HG02623 (cell line): ENCODE results near the gene SSH2.

Experiments used
- ATAC-seq: cut with Tn5 transposase; IDR thresholded peaks from one replicate; pipeline ENCODE4 v1.9.1; 2021; ENCODE audit warnings: moderate library complexity; ENCODE audit not compliant: unreplicated experiment

The SSH2 gene

DNA sequence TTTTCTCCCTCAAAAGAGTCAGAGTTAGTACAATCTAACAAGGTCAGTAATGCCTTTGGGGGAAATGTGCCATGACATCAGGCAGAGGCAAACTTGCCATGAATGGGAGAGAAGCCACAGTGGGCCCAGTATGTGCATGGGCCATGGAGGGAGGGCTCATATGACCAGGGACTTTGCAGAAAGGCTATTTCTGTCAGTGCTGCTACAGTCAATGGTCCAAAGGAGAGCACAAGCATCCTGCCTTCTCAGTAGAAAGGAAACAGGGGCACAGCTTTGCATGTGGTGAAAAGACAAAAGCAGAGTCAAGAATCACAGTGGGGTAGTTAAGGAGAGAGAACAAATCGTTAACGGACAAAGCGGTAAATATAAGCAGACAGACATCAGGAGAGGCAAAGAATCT, 296.1 kb downstream of the SSH2 start:
- no peak for ATAC-seq

DNA sequence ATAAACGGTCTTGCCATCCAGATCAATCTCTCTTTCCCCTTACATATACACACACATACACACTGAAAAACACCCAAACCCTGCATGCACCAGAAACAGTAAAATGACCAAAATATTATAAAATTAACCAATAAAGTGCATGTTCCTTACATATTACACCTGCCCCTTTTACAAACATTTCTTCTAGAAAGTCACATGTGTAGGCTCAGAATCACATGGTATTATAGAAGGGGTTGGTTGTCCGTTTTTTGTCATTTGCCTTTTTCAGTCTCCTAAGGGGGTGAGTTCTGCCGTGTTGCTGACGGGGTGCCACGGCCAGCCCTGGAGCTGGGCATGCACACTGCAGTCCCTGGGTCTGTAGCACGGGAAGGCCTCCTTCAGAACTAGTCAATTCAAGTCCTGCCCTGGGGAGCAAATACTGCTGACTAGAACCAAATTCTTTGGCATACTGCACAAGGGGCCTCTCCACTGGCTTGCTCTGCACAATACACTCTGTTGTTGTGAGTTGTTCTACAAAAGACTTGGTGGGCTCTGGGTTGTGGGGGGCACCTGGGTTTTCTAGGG, 299.3 kb downstream of the SSH2 start:
- ATAC-seq, result no peak

DNA sequence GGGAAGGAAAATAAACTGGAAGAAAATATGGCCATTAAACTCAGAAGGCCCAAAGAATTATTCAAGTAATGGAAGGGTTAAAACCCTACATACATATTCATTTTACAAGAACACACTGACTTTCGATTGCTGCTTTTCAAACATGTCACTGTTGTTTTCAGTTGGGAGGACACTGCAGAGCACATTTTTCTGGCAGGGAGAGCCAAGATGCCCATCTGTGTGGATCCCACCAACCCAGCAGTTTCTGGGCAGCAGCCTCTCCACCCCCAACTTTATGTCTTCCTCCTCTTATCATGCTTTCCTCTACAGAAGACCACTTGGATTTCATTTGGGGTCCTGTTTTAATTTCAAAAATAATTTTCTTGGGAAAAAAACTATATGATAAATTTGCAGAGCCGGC, 300.2 kb downstream of the SSH2 start:
- ATAC-seq, result no peak

DNA sequence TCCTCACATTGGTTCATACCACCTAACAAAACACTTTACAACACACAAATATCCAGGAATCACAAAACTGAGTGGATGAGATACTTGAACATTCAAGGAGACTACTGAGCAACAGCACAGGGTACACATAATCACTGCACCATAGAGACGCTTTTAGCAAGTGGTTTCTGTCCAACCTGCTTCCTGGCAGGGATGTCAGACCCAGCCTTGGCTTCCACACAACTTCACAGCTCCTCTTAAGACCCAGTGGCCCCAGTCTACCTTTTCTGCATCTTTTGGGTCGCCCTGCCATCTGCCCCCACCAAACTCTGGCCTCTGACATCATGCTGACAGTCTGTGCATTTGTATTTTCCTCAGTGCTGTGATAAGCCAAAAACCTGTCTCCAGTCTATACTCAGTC, 301.4 kb downstream of the SSH2 start:
- no peak for ATAC-seq

DNA sequence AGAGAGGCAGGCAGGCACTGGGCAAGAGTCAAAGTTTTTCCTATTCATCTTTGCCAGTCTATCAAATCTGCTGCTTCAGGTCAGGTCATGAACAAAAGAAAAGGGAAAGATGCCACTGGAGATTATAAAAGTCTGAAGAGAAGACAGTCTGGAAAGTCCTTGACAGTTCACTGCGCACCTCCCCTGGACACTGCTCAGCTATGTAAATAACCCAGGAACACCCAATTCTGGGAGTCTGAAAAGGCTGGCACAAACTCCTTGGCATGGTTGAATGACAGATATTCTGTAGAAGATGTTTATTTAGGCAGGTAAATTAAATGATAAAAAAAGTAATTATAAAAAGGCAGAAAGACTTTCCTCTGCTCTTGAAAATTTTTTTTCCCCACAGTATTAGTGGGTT, 302.1 kb downstream of the SSH2 start:
- ATAC-seq, result no peak

DNA sequence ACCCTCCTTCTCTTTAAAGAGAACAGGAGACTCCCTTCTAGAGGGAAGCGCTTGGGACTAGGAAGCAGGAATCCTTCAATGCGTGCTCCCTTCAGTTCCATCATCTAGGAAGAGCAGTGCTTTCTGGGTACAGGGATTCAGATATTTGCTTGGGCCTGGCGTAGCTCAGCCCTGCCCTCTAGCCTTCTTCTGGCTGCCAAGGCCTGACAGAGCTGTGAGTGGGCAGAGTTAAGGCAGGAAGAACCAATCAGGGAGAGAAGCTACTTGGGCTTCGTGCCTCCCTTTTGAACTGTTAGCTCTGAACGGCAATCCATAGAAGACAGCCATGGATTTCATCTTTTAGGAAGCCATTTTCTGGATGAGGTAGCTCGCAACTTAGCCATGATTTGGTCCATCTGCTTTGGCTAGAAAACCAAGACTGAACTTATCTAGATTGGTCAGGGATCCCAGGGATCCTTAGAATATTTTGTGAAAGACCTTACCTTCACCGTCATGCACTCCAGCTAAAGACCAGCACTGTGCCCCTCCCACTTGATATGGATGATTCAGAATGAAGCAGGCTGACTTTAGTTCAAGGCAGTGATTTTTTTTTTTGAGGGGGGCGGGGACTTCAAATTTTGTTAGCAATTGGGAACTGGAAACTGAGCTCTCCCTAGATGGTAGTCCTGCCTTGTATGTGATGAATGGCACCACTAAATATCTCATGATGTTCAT, 304.8 kb downstream of the SSH2 start:
- no peak for ATAC-seq

DNA sequence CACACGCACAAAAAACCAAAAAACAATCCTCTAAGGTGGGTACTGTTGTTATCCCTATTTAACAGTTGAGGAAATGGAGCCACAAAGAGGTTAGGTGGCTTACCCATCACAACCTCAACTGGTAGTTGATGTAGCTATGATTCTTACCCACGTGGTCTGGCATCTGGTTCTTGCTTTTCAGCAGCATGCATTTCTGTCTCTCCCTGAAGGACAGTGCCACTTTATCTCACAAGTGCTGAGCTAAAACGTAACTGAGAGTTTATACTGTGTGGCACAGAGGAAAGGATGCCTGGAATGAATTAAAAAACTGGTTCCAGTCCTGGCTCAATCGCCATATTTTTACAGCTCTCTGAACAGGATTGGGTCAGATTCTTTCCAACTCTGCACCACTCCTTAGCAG, 305.4 kb downstream of the SSH2 start:
- no peak for ATAC-seq

DNA sequence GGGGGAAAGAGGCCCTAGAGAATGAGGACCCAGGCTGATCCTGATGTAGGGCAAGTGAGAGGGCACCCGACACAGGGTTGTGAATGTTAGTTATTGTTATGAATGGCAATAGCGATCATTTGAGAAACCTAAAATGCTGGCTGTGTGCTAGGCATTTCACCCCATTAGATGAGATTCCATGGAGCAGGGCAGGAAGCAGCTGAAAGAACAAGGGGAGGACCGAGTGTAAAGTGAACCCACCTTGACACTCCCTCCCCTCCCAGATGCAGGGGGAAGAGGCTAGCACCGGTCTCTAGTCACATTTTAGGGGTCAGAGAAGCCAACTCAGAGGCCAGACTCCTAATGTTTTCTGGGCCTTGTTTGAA, 306.8 kb downstream of the SSH2 start:
- ATAC-seq, result no peak

DNA sequence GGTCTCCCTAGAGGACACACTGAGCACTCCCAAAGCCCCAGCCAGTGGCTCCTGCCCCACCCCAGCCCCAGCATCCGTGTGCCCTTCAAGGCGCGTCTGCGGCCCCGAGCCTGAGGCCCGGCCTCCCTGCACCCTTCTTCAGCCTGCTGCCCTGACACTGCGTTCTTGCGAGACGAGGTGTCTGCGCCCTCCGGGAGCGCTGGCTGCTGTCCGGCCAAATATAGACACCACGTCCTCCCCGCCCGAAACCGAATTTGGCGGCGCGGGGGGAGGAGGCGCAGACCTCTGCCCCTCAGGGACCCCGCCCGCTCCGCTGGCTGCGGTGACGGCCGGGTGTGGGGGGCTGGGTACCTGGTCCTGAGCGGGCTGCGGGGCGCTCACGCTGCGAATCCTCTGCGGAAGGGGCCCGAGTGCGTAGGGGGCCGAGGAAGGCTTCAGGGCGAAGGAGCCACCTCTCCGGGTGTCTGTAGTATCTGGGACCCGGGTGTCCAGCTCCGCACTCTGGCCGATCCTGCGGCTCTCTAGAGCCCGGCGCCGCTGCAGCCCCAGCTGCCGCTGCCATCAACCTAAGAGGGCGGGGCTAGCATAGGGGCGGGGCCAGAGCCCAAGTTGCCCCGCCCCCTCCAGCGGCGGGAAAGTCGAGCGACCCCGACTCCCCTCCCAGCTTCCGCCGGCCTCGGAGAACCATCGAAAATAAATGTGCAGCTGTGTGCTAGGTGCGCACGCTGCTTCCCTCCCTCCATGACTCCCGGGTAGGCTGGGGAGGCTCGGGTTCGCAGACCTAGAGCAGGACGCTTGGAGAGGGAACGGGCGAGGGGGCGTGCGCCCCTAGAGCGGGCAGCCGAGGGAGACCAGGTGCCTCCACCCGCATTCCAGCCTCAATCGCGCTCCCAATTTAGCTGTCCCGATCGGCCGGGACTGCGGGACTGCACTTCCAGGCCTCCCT, 307.4 kb downstream of the SSH2 start, which contains the start of gene CORO6:
TSS of gene CORO6 (minus strand) at position 576 of the 946 bp plus-strand sequence. CDS start 1,491 bp downstream, outside the sequence.
- ATAC-seq, result peak; percentile 46

DNA sequence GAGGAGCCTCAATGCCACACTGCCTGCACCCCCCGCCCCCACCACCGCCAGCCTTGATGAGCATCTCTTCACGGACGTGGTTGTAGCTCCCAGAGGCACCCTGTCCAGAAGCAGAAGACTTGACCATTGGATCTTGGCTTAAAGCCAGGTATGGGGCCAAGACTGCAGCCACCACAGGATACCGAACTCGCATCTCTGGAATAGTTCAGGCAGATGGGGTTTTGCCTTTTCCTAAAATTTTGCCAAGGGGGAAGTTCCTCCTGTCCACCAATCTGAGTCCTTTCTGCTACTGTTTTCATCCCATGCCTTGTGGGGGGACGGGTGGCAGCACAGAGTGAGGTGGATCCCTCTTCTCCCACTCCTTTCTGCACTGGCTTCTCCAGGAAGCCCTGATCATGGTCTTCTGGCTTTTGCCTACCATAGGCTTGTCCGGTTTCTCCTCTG, 308.3 kb downstream of the SSH2 start:
- no peak for ATAC-seq

DNA sequence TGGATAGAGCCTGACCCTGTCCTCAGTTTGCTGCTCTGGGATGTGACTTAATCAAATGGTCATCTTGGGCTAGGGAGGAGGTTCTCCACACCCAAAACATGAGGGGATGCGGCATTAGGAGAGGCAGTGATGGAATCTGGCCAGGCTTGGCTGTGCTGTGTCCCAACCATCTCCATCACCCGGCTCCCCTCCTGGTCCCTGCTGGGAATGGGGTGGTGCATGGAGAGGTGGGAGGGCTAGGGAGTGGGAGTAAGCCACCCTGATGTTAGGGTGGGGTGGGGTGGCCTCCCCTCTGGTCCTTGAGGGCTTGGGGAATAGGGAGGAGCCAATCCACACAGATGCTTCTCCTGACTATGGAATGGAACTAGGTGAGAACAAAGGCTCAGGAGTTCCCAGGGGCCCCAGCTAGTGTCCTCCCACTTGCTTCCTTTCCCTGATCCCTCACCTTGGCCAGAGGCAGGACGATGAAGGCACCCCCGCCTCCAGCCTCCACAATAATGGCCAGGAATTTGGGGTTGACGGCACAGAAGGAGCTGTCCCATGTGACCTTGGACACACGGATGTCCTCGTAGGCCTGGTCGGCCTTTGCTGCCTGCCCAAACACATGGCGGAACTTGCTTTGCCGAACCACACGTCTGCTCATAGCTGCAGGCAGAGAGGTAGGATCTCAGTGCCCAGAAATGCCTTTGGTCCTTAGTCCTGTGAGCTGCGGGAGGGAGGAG, 309.1 kb downstream of the SSH2 start:
- ATAC-seq, result no peak

DNA sequence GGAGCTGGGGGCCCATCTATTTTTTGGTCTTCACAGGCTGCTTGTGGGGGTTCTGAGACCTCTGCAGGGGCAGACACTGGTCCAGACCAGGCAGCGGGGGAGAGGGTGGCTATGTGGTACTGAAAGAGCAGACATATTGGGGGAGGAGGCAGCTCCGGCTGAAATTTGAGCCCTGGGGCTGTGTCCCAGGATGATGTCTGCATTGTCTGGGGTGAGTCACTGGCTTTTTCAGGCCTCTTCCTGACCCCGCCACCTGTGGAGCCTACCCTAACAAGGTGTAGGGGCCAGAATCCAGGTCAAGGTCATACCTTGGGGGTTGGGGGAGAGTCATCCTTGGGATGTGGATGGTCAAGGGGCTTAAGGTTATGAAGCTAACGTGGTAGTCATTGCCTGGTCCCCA, 309.8 kb downstream of the SSH2 start:
- ATAC-seq, result no peak

DNA sequence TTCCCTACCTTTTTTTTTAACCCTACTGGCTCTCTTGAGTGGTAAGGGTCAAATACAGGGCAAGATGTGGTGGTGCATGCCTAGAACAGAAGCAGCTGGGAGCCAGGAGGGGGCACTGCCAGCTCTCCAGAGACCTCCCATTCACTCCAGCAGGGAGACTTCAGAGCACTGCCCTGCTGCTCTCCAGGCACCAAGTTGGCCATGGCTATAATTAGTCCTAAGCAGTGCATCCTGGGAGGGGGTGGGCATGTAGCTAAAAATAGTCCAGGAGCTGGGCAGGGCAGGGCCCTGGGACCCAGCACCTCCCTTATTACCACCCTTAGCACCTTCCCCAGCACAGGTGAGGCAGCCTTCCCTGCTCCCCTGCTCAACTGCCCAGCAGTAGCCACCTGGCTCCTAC, 310.8 kb downstream of the SSH2 start:
- no peak for ATAC-seq

DNA sequence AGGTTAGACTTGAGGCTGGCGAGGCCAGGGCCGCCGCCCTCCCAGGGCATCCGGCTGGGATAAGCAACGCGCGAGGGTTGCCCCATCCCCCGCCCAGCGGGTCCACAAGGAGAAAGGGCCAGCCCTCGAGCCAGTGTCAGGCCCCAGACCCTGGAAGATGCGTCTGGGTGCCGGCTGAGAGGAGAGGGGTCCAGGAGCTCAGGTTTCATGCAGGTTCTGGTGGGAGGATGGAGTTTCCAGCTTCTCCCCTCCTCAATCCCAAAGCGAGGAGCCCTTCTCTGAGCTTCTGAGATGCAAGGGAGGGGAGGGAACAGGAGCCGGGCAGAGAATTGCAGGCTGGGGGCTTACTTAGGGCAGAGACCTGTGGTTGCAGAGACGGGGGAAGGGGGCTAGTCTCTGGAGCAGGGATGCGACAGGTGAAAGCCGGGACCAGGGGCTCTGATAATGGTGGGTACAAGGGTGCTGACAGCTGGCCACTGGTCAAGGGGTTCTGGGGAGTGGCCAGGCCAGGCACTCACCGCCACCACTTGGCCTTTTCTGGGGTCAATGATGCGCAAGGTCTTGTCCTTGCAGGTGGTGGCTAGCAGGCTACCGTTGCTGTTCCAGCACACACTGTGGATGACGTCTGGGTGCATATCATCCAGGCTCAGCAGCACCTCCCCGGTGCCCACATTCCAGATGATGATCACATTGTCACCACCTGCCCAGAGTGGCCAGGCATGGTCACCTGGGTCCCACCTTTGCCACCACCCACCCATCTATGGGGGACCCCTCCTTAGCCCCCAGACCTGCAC, 311.6 kb downstream of the SSH2 start:
- no peak for ATAC-seq

DNA sequence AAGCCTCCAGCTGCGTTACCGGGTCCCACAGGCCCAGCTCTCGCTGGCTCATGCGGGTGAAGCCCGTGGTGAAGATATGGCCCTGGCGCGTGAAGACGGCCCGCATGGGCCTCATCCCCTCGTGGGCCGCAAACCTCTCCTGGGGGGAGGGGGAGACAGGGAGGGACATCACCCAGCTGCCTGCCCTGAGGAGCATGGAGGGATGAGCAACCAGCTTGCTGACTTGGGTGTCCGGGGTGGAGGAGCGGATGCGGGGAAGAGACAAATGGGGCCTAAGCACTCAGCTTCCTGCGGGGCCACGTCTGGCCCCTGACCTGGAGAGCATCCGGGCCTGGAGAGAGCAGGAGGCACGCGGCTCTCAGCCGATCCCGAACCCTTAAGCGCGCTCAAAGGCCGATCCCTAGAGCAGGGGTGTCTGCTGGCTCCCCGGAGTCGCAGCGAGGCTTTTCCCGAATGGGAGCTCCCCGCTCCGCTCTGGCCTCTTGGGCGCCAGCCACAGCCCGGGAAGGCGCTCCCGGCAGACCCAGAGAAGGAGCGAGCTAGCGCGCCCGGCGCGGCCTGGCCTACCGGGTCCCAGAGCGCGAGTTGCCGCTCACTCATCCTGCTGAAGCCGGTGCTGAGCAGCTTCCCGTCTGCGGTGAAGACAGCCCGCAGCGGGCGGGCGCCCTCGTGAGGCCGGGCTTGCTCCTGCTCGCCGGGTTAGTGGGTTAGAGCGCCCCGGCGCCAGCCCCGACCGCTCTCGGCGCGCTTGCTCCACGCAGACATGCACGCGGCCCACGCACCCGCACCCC, 312.4 kb downstream of the SSH2 start:
- no peak for ATAC-seq

DNA sequence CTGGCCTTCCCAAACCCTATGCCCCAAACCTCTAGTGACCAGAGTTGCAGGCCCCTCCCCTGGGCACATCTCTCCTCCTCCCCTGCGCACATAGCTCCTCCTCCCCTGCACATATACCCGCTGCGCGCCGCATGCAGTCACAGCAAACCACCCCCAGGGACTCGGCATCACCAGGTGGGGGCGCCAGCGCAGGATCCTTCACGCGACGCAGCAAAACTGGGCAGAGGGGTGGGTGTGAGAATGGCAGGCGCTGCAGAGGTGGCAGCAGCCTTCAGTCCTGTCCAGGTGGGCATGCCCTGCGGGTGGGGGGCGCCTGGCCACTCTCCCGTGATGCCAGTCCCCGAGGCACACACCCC, 312.9 kb downstream of the SSH2 start:
- peak; percentile 35 for ATAC-seq

DNA sequence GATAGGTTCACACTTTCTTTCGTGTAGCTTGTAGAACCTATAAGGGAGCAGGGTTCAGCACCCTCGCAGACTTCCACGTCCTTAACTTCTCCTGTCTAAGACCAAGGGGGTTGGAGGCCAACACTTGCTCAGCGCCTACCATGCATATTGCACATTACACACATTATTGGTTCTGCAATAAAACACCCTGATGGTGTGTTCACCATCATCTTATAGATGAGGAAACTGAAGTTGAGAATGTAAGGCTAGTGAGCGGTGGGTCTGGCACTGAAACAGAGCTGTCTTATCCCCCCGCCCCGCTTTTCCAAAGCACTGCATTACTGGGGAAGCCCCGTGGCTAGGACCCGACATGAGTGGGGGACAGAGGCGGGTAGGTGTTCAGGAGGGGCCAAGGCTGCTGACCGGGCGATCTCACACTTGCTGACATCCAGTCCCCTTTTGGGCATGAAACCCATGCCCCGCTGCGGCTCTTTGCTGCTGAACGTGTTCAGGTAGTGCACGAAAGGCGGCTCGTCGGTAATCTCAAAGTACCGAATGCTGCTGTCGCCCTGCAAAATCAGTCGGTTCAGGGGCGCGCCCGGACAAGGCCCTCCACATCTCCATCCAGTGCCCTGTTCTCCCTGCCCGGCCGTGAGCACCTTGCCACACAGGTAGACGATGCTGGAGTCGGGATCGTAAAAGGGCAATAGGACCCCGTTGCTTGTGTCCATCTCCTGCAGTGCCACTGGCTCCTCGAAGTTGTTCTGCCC, 313.6 kb downstream of the SSH2 start:
- no peak for ATAC-seq

DNA sequence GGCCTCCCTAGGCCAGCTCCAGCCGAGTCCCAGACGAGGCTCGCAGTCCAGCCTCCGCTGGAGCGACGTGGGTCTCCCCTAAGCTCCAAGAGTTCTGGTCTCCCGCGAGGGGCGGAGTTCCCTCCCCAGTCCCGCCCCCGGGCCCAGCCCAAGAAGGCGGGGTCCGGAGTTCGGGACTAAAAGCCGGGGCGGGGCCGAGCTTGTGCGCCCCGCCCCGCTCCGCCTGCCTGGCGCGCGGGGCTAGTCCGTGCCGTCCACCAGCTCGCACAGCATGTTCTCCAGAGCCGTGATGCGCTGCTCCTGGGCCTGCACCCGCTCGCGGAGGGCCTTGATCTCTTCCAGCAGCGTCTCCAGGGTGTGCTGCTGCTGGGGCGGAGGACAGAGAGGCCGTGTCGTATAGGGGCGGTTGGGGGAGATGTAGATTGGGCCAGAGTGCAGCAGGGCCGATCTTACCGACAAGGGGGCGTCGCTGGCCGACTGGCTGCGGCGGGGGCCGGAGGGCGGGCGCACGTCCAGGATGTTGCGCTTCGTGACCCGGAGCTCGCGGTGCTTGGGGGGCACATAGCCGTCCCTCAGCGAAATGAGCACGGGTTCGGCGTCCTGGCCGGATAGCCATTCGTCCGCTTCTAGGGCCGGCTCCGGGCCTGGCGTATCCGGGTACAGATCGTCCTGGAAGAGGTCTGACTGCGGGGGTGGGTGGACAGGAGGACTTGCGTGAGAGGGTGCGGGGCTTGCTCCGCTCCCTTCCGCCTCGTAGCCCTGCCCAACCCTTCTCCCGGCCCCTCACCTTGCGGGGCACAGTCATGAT, 314.3 kb downstream of the SSH2 start:
- ATAC-seq, result peak; percentile 58
